SK-N-SH (cell line): ENCODE data around the gene MTFMT. TPM values are rescaled to one million over a fixed set of nuclear protein-coding genes. Genes with fewer than 3 reads are reported as not detected.
"Not testable (repeated sequence)": the region's sequence is repeated elsewhere in the genome, so short reads cannot be mapped to it uniquely, and the experiment has no call there.

Experiments
- CTCF ChIA-PET: fragments of 300-600, 350-600 bp; formaldehyde crosslinking; extraction: SDS; loops from one replicate; lab custom pipeline; 2021; lab: Yijun Ruan, JAX
- POLR2A ChIA-PET: fragments of 350-600 bp; sonication (Branson Sonifier 250); formaldehyde crosslinking; extraction: SDS; loops from one replicate; lab custom pipeline; 2020; ENCODE audit warnings: antibody characterized with exemption, inconsistent platforms; lab: Yijun Ruan, JAX
- DNase-seq: peaks from one replicate; pipeline ENCODE4 v3.0.0; 2012
- H2AFZ ChIP-seq: fragments of 200-600 bp; sonication (generic); 2 replicates; pipeline ENCODE4 v1.8.1; 2016; ENCODE audit warnings: antibody characterized with exemption, mild to moderate bottlenecking, low read depth
- H3F3A ChIP-seq: fragments of 200-600 bp; sonication (generic); replicated peaks from 2 replicates; pipeline ENCODE3; 2016; ENCODE audit warnings: antibody characterized with exemption, mild to moderate bottlenecking; ENCODE audit not compliant: insufficient read depth
- H3K27ac ChIP-seq, 2 experiments: fragments of 200-500 bp in 1 of 2; fragments of 200-600 bp in 1 of 2; sonication (Bioruptor generic) in 1 of 2; sonication (generic), shearing (Covaris generic) in 1 of 2; 2 replicates each; pipeline versions ENCODE4 v1.5.1 to v1.6.1; 2014 to 2016; ENCODE audit warnings: low read depth in 2 of 2, inconsistent platforms in 1 of 2, low read length in 1 of 2, mild to moderate bottlenecking in 1 of 2, mixed read lengths in 1 of 2
- H3K27me3 ChIP-seq: fragments of 200-600 bp; sonication (generic), shearing (Covaris generic); 2 replicates; pipeline ENCODE4 v1.6.1; 2016; ENCODE audit warnings: mixed run types; ENCODE audit not compliant: insufficient read depth
- H3K36me3 ChIP-seq, 2 experiments: fragments of 200-500 bp in 1 of 2; fragments of 200-600 bp in 1 of 2; sonication (Bioruptor generic) in 1 of 2; sonication (generic) in 1 of 2; replicated peaks in 1 of 2; 2 replicates each; pipeline versions ENCODE3 to v1.5.1; 2014 to 2016; ENCODE audit warnings: low read length in 1 of 2, mild to moderate bottlenecking in 1 of 2; ENCODE audit not compliant: insufficient read depth in 2 of 2, control insufficient read depth in 1 of 2
- H3K4me1 ChIP-seq, 2 experiments: fragments of 200-500 bp in 1 of 2; fragments of 200-600 bp in 1 of 2; sonication (Bioruptor generic) in 1 of 2; sonication (generic), shearing (Covaris generic) in 1 of 2; 2 replicates each; pipeline versions ENCODE4 v1.5.1 to v1.6.1; 2014 to 2016; ENCODE audit warnings: low read depth in 1 of 2, low read length in 1 of 2, mixed run types in 1 of 2; ENCODE audit not compliant: insufficient read depth in 2 of 2, control insufficient read depth in 1 of 2
- H3K4me2 ChIP-seq: fragments of 200-600 bp; sonication (generic), shearing (Covaris generic); 2 replicates; pipeline ENCODE4 v1.6.1; 2017; ENCODE audit warnings: mixed run types
- H3K4me3 ChIP-seq, 2 experiments: fragments of 200-500 bp in 1 of 2; fragments of 200-600 bp in 1 of 2; sonication (Bioruptor generic) in 1 of 2; sonication (generic), shearing (Covaris generic) in 1 of 2; 2 replicates each; pipeline versions ENCODE4 v1.5.1 to v1.8.1; 2014 to 2016; ENCODE audit warnings: low read depth in 2 of 2, inconsistent platforms in 1 of 2, low read length in 1 of 2, mild to moderate bottlenecking in 1 of 2, mixed read lengths in 1 of 2, moderate library complexity in 1 of 2
- H3K79me2 ChIP-seq: fragments of 200-600 bp; sonication (generic); 2 replicates; pipeline ENCODE4 v1.8.1; 2017; ENCODE audit warnings: mild to moderate bottlenecking; ENCODE audit not compliant: insufficient read depth
- H3K9ac ChIP-seq: fragments of 200-600 bp; sonication (generic); 2 replicates; pipeline ENCODE4 v1.6.1; 2017; ENCODE audit warnings: mixed run types
- H3K9me2 ChIP-seq: fragments of 200-600 bp; sonication (generic); 2 replicates; pipeline ENCODE4 v1.6.1; 2017; ENCODE audit warnings: mixed run types
- H3K9me3 ChIP-seq: fragments of 200-600 bp; sonication (generic); 2 replicates; pipeline ENCODE4 v1.6.1; 2017; ENCODE audit warnings: mixed run types, mild to moderate bottlenecking, moderate library complexity
- H4K20me1 ChIP-seq: fragments of 200-600 bp; sonication (generic); 2 replicates; pipeline ENCODE4 v1.6.1; 2017; ENCODE audit warnings: mild to moderate bottlenecking, mixed run types; ENCODE audit not compliant: insufficient read depth
- CHD2 ChIP-seq: fragments of 150-350 bp; IDR thresholded peaks from 2 replicates; pipeline ENCODE4 v1.6.1; 2018; ENCODE audit warnings: low read length; ENCODE audit not compliant: partially characterized antibody
- FOSL2 ChIP-seq: IDR thresholded peaks from 2 replicates; pipeline ENCODE4 v1.4.0; 2012; ENCODE audit warnings: low read depth, mild to moderate bottlenecking, moderate library complexity, borderline replicate concordance
- FOXM1 ChIP-seq: IDR thresholded peaks from 2 replicates; pipeline ENCODE4 v1.4.0; 2012; ENCODE audit warnings: low read depth, mild to moderate bottlenecking
- GATA2 ChIP-seq: sonication (generic); formaldehyde crosslinking; IDR thresholded peaks from 2 replicates; pipeline ENCODE4 v1.5.0; 2020; ENCODE audit warnings: mild to moderate bottlenecking, missing genetic modification reagents
- JUND ChIP-seq: IDR thresholded peaks from 2 replicates; pipeline ENCODE4 v1.4.0; 2012
- MEF2A ChIP-seq: IDR thresholded peaks from 2 replicates; pipeline ENCODE4 v1.4.0; 2012; ENCODE audit warnings: low read depth, borderline replicate concordance
- MXI1 ChIP-seq: IDR thresholded peaks from 2 replicates; pipeline ENCODE4 v1.6.1; 2012; ENCODE audit warnings: mild to moderate bottlenecking, low read depth, low read length, improper control_type of control experiment
- POLR2AphosphoS5 ChIP-seq: IDR thresholded peaks from 2 replicates; pipeline ENCODE4 v1.6.1; 2012; ENCODE audit warnings: low read depth, low read length
- RFX5 ChIP-seq: IDR thresholded peaks from 2 replicates; pipeline ENCODE4 v1.6.1; 2012; ENCODE audit warnings: mild to moderate bottlenecking, improper control_type of control experiment, low read length
- RXRA ChIP-seq: IDR thresholded peaks from 2 replicates; pipeline ENCODE4 v1.4.0; 2012; ENCODE audit warnings: low read depth, mild to moderate bottlenecking, borderline replicate concordance
- SIN3A ChIP-seq: IDR thresholded peaks from 2 replicates; pipeline ENCODE4 v1.6.1; 2012; ENCODE audit warnings: low read depth, mild to moderate bottlenecking, low read length, moderate library complexity, borderline replicate concordance
- SMC3 ChIP-seq: IDR thresholded peaks from 2 replicates; pipeline ENCODE4 v1.6.1; 2012; ENCODE audit warnings: low read depth, low read length, improper control_type of control experiment
- TCF12 ChIP-seq: IDR thresholded peaks from 2 replicates; pipeline ENCODE4 v1.4.0; 2012
- TEAD4 ChIP-seq: IDR thresholded peaks from 2 replicates; pipeline ENCODE4 v1.4.0; 2012; ENCODE audit warnings: mild to moderate bottlenecking, borderline replicate concordance; ENCODE audit not compliant: insufficient read depth
- YY1 ChIP-seq: IDR thresholded peaks from 2 replicates; pipeline ENCODE4 v1.4.0; 2012; ENCODE audit warnings: low read depth, mild to moderate bottlenecking
- WGBS: methylation state at CpG from one replicate; pipeline ENCODE4 v1.1.6; 2017; ENCODE audit warnings: low lambda C conversion rate; 5-methylcytosine and 5-hydroxymethylcytosine counted together
- polyA plus RNA-seq, 3 experiments: library from polyadenylated mRNA; depleted of rRNA; stranded (reverse); fragments of >200 nt; gene quantifications; 2 replicates each; pipeline ENCODE4 v1.2.3, GENCODE V29; 2012
- TF ChIP-seq, protein P1 (sequence below): fragments of 150-350 bp; IDR thresholded peaks from 2 replicates; pipeline ENCODE4 v1.6.1; 2017; ENCODE audit warnings: antibody characterized with exemption, low read length, low read depth, borderline replicate concordance
- TF ChIP-seq, protein P2 (sequence below): IDR thresholded peaks from 2 replicates; pipeline ENCODE4 v1.4.0; 2012; ENCODE audit warnings: low read depth, borderline replicate concordance
- TF ChIP-seq, protein P3 (sequence below): IDR thresholded peaks from 2 replicates; pipeline ENCODE4 v1.4.0; 2012; ENCODE audit warnings: low read depth
- TF ChIP-seq, protein P4 (sequence below): fragments of 150-350 bp; IDR thresholded peaks from 2 replicates; pipeline ENCODE4 v1.6.1; 2016; ENCODE audit warnings: mild to moderate bottlenecking, low read depth, low read length
- TF ChIP-seq, protein P5 (sequence below): IDR thresholded peaks from 2 replicates; pipeline ENCODE4 v1.6.1; 2012; ENCODE audit warnings: mild to moderate bottlenecking, low read depth, low read length, moderate library complexity

Gene MTFMT
- polyA plus RNA-seq, 1 of the 3 experiments (the other 2 are of a cell fraction) = 12.1 TPM

DNA sequence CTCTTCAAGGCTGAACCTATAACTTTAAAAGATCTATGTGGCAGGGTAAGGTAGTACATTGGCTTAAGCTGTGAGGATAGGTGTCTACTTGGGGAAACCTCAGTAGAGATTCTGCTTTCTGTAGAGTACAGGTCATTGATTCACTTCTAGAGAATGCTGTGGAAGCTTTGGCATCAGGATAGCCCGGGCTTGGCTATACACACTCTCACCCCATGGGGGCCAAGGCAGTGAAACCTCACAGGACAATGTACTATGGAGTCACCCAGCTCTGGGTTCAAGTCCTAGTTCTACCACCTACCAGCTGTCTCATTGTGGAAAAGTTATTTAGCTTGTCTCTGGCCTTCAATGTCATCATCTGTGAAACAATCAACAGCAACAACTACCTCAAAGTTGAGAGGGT is 9.0 kb downstream of the MTFMT start:
- no peak for DNase-seq
- H3K9ac ChIP-seq = no peak overlapping the region
- H4K20me1 ChIP-seq = no peaks in the 10 kb centered on the region
- H3K36me3 ChIP-seq = peaks cover 52 to 86% of the 10 kb centered on the region in 2 experiments
- POLR2A ChIA-PET = no interaction called here
- no peak overlapping the region for H3K27ac ChIP-seq
- no peaks in the 10 kb centered on the region for H3K27me3 ChIP-seq
- H2AFZ ChIP-seq = no peak overlapping the region
- H3K4me1 ChIP-seq = no peaks in the 10 kb centered on the region
- H3K9me3 ChIP-seq = no peaks in the 10 kb centered on the region
- H3F3A ChIP-seq = peaks cover 9% of the 10 kb centered on the region
- H3K4me3 ChIP-seq = no peak overlapping the region
- CTCF ChIA-PET = interaction anchor here (1.3 to 1.8 kb wide), 2 partner anchors 13 to 15 kb away, joined by 4 to 5 read pairs; no protein-coding TSS in a partner anchor
- TF ChIP-seq RFX5 (no peak), POLR2AphosphoS5 (no peak), TEAD4 (no peak), CHD2 (no peak), YY1 (no peak), FOXM1 (no peak), MXI1 (no peak), MEF2A (no peak), SMC3 (no peak), SIN3A (no peak), TCF12 (no peak), GATA2 (CRISPR knock-in tag) (no peak), JUND (no peak), FOSL2 (no peak), RXRA (no peak)
- TF ChIP-seq, protein P1, sequence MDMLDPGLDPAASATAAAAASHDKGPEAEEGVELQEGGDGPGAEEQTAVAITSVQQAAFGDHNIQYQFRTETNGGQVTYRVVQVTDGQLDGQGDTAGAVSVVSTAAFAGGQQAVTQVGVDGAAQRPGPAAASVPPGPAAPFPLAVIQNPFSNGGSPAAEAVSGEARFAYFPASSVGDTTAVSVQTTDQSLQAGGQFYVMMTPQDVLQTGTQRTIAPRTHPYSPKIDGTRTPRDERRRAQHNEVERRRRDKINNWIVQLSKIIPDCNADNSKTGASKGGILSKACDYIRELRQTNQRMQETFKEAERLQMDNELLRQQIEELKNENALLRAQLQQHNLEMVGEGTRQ = no peak
- TF ChIP-seq, protein P2, sequence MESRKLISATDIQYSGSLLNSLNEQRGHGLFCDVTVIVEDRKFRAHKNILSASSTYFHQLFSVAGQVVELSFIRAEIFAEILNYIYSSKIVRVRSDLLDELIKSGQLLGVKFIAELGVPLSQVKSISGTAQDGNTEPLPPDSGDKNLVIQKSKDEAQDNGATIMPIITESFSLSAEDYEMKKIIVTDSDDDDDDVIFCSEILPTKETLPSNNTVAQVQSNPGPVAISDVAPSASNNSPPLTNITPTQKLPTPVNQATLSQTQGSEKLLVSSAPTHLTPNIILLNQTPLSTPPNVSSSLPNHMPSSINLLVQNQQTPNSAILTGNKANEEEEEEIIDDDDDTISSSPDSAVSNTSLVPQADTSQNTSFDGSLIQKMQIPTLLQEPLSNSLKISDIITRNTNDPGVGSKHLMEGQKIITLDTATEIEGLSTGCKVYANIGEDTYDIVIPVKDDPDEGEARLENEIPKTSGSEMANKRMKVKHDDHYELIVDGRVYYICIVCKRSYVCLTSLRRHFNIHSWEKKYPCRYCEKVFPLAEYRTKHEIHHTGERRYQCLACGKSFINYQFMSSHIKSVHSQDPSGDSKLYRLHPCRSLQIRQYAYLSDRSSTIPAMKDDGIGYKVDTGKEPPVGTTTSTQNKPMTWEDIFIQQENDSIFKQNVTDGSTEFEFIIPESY = no peak
- TF ChIP-seq, protein P3, sequence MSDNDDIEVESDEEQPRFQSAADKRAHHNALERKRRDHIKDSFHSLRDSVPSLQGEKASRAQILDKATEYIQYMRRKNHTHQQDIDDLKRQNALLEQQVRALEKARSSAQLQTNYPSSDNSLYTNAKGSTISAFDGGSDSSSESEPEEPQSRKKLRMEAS = no peak
- TF ChIP-seq, protein P4, sequence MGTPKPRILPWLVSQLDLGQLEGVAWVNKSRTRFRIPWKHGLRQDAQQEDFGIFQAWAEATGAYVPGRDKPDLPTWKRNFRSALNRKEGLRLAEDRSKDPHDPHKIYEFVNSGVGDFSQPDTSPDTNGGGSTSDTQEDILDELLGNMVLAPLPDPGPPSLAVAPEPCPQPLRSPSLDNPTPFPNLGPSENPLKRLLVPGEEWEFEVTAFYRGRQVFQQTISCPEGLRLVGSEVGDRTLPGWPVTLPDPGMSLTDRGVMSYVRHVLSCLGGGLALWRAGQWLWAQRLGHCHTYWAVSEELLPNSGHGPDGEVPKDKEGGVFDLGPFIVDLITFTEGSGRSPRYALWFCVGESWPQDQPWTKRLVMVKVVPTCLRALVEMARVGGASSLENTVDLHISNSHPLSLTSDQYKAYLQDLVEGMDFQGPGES = no peak
- TF ChIP-seq, protein P5, sequence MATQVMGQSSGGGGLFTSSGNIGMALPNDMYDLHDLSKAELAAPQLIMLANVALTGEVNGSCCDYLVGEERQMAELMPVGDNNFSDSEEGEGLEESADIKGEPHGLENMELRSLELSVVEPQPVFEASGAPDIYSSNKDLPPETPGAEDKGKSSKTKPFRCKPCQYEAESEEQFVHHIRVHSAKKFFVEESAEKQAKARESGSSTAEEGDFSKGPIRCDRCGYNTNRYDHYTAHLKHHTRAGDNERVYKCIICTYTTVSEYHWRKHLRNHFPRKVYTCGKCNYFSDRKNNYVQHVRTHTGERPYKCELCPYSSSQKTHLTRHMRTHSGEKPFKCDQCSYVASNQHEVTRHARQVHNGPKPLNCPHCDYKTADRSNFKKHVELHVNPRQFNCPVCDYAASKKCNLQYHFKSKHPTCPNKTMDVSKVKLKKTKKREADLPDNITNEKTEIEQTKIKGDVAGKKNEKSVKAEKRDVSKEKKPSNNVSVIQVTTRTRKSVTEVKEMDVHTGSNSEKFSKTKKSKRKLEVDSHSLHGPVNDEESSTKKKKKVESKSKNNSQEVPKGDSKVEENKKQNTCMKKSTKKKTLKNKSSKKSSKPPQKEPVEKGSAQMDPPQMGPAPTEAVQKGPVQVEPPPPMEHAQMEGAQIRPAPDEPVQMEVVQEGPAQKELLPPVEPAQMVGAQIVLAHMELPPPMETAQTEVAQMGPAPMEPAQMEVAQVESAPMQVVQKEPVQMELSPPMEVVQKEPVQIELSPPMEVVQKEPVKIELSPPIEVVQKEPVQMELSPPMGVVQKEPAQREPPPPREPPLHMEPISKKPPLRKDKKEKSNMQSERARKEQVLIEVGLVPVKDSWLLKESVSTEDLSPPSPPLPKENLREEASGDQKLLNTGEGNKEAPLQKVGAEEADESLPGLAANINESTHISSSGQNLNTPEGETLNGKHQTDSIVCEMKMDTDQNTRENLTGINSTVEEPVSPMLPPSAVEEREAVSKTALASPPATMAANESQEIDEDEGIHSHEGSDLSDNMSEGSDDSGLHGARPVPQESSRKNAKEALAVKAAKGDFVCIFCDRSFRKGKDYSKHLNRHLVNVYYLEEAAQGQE = no peak
- 64% methylated on average over 1 of the region's 1 CpG for WGBS
- H3K4me2 ChIP-seq = no peak overlapping the region
- H3K79me2 ChIP-seq = no peaks in the 10 kb centered on the region
- no peaks in the 10 kb centered on the region for H3K9me2 ChIP-seq

DNA sequence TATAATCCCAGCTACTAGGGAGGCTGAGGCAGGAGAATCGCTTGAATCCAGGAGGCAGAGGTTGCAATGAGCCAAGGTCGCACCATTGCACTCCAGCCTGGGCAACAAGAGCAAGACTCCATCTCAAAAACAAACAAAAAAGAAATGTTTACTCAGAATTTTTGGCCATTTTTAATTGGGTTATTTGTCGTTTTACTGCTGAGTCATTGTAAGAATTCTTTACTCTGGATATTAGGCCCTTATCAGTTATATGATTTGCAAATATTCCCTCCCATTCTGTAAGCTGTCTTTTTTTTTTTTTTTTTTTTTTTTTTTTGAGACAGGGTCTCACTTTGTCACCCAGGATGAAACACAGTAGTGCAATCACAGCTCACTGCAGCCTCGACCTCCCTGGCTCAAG is 18.2 kb downstream of the MTFMT start:
- H3K4me1 ChIP-seq, H3K79me2 ChIP-seq, H3K9ac ChIP-seq, H3K4me3 ChIP-seq, H3K27me3 ChIP-seq, H3K9me3 ChIP-seq, POLR2A ChIA-PET, H4K20me1 ChIP-seq, H3K4me2 ChIP-seq, H3K27ac ChIP-seq, DNase-seq, H3F3A ChIP-seq, H3K9me2 ChIP-seq, H2AFZ ChIP-seq: not testable (repeated sequence)
- H3K36me3 ChIP-seq = peaks cover 12 to 62% of the 10 kb centered on the region in 2 experiments
- 84% methylated on average over 4 of the region's 4 CpGs for WGBS
- CTCF ChIA-PET = interaction anchor here (0.9 to 1.2 kb wide), 2 partner anchors 11 to 90 kb away, joined by 3 to 4 read pairs; no protein-coding TSS in a partner anchor
